Measurements from ENCODE around the gene RAX.

- peak in 1 of 3 experiments; percentile 19 for TF ChIP-seq CTCF (optimal IDR thresholded peaks at IDR 0.05 in 1 of 3, IDR thresholded peaks at IDR 0.05 in 1 of 3, conservative IDR thresholded peaks at IDR 0.05 in 1 of 3; ENCODE audit: extremely low read depth in 1 of 3, insufficient read depth in 2 of 3, low read length in 3 of 3)
- TF ChIP-seq EZH2 (IDR thresholded peaks at IDR 0.05; ENCODE audit: low read length): no peak
Measured at GRCh38 chr18:59264651-59265245, 8.5 kb downstream of the RAX start.

Measured in keratinocyte (primary cell).